ENCODE data around the gene DPP6.
A peak's percentile ranks its signal among the peaks of the same experiment; 100 is the strongest.

Gene DPP6

GRCh38 chr7:154474903-154475520 lies 422.8 kb downstream of the DPP6 start:
- no peak for DNase-seq

GRCh38 chr7:154475864-154476263 lies 423.7 kb downstream of the DPP6 start:
- DNase-seq: no peak

- DNase-seq: no peak
Measured at GRCh38 chr7:154480817-154481216, 428.6 kb downstream of the DPP6 start.

- no peak for DNase-seq
Measured at GRCh38 chr7:154482863-154483262, 430.7 kb downstream of the DPP6 start.

GRCh38 chr7:154484406-154484805 lies 432.2 kb downstream of the DPP6 start:
- no peak for DNase-seq

GRCh38 chr7:154484943-154485342 lies 432.7 kb downstream of the DPP6 start:
- no peak for DNase-seq

GRCh38 chr7:154489897-154490296 lies 437.7 kb downstream of the DPP6 start:
- DNase-seq: no peak

- no peak for DNase-seq
Measured at GRCh38 chr7:154493594-154493993, 441.4 kb downstream of the DPP6 start.

GRCh38 chr7:154497751-154498150 lies 445.6 kb downstream of the DPP6 start:
- DNase-seq: no peak

- peak; percentile 30 for DNase-seq
Measured at GRCh38 chr7:154503962-154504550, 451.9 kb downstream of the DPP6 start.

- no peak for DNase-seq
Measured at GRCh38 chr7:154504918-154505317, 452.7 kb downstream of the DPP6 start.

- peak; percentile 28 for DNase-seq
Measured at GRCh38 chr7:154505362-154505761, 453.2 kb downstream of the DPP6 start.

GRCh38 chr7:154509192-154509591 lies 457.0 kb downstream of the DPP6 start:
- DNase-seq: no peak

GRCh38 chr7:154512121-154512833 lies 460.1 kb downstream of the DPP6 start:
- DNase-seq: no peak

- no peak for DNase-seq
Measured at GRCh38 chr7:154517768-154518167, 465.6 kb downstream of the DPP6 start.

GRCh38 chr7:154519229-154519628 lies 467.0 kb downstream of the DPP6 start:
- DNase-seq: no peak

- no peak for DNase-seq
Measured at GRCh38 chr7:154530136-154530535, 477.9 kb downstream of the DPP6 start.

- no peak for DNase-seq
Measured at GRCh38 chr7:154532771-154533170, 480.6 kb downstream of the DPP6 start.

- DNase-seq: no peak
Measured at GRCh38 chr7:154540596-154540995, 488.4 kb downstream of the DPP6 start.

GRCh38 chr7:154541606-154542005 lies 489.4 kb downstream of the DPP6 start:
- DNase-seq: no peak

- DNase-seq: no peak
Measured at GRCh38 chr7:154546946-154547587, 494.9 kb downstream of the DPP6 start.

- no peak for DNase-seq
Measured at GRCh38 chr7:154553711-154554265, 501.6 kb downstream of the DPP6 start.

GRCh38 chr7:154559454-154559853 lies 507.3 kb downstream of the DPP6 start:
- no peak for DNase-seq

- no peak for DNase-seq
Measured at GRCh38 chr7:154564676-154565075, 512.5 kb downstream of the DPP6 start.

Measured in inflammatory macrophage treated with lipopolysaccharide for 4 hours (primary cell).